ENCODE results near the gene GRIN3B. TPM values are rescaled to one million over a fixed set of nuclear protein-coding genes. Genes with fewer than 3 reads are reported as not detected.
A peak's percentile ranks its signal among the peaks of the same experiment; 100 is the strongest.

Gene GRIN3B
- total and polyA plus RNA-seq, 2 of the 8 experiments (the other 6 are each of a cell fraction or from before 2014, with no cell fraction given) = 0.45 to 1.0 TPM

GRCh38 chr19:1015061-1015781 is 15.0 kb downstream of the GRIN3B start:
- Histone ChIP-seq H3K23me2 (ENCODE audit: low read depth, low read length) (peaks cover 6% of the 10 kb centered on the region), H3K4me2 (ENCODE audit: insufficient read depth in 1 of 2, low read depth in 2 of 2, low read length in 2 of 2) (peak overlapping the region; percentile 3 to 56; a peak in 2 of 4 replicates), H3K79me1 (ENCODE audit: low read depth, low read length) (peaks cover 22% of the 10 kb centered on the region), H2BK120ac (replicated peaks; ENCODE audit: low read depth, low read length) (no peak overlapping the region), H2AK5ac (ENCODE audit: low read depth, low read length) (no peak overlapping the region), H3K4ac (replicated peaks; ENCODE audit: insufficient read length, low read depth, low read length) (no peak overlapping the region), H3K56ac (replicated peaks; ENCODE audit: insufficient read length, low read depth, low read length) (no peak overlapping the region), H2BK20ac (ENCODE audit: low read length) (no peak overlapping the region), H3K36me3 (ENCODE audit: control insufficient read depth in 2 of 4, insufficient read depth in 4 of 4, low read length in 3 of 4) (peaks cover 8 to 40% (median 9%) of the 10 kb centered on the region in 4 experiments; a peak in 6 of 8 replicates), H3K4me1 (replicated peaks in 1 of 4; ENCODE audit: control insufficient read depth in 3 of 4, insufficient read depth in 4 of 4, low read length in 3 of 4) (peaks cover 0 to 35% (median 25%) of the 10 kb centered on the region in 4 experiments; a peak in 5 of 7 replicates), H3K18ac (ENCODE audit: extremely low read depth, low read length) (peak overlapping the region; percentile 19; the same call in 1 of the 2 replicates), H4K20me1 (replicated peaks in 1 of 2; ENCODE audit: control insufficient read depth in 1 of 2, insufficient read depth in 2 of 2, low read length in 2 of 2) (peaks cover 38 to 51% of the 10 kb centered on the region in 2 experiments), H3K23ac (ENCODE audit: insufficient read length) (no peak overlapping the region), H3K27ac (ENCODE audit: low read depth, low read length) (peak overlapping the region; percentile 32; the same call in 1 of the 2 replicates), H4K8ac (ENCODE audit: extremely low read depth, insufficient read depth, low read length) (peak overlapping the region; percentile 22), H2BK5ac (ENCODE audit: low read depth, low read length) (0 out of 2 replicates have a peak overlapping the region, but pooled peaks have one; percentile 21), H4K5ac (ENCODE audit: insufficient read length, low read depth, low read length) (no peak overlapping the region), H3K79me2 (ENCODE audit: control insufficient read depth in 1 of 2, insufficient read depth in 2 of 2, low read length in 2 of 2) (peaks cover 31 to 72% of the 10 kb centered on the region in 2 experiments), H2BK15ac (ENCODE audit: low read length) (no peak overlapping the region), H2BK12ac (ENCODE audit: low read depth, low read length) (no peak overlapping the region), H3K14ac (ENCODE audit: insufficient read length) (no peak overlapping the region), H2AFZ (ENCODE audit: low read length) (no peak overlapping the region), H4K91ac (replicated peaks; ENCODE audit: insufficient read length, low read length) (no peak overlapping the region), H3K4me3 (ENCODE audit: extremely low read depth in 1 of 4, insufficient read depth in 2 of 4, low read depth in 3 of 4, low read length in 4 of 4) (peak overlapping the region in 1 of 4 experiments; percentile 1; a peak in 1 of 8 replicates), H3K9ac (replicated peaks in 1 of 4; ENCODE audit: extremely low read depth in 1 of 4, low read depth in 3 of 4, low read length in 3 of 4) (no peak overlapping the region), H3K27me3 (replicated peaks in 1 of 4; ENCODE audit: control insufficient read depth in 3 of 4, extremely low read depth in 1 of 4, insufficient read depth in 3 of 4, low read length in 3 of 4) (no peaks in the 10 kb centered on the region), H3K9me3 (ENCODE audit: insufficient read depth in 2 of 2, low read depth in 1 of 2, low read length in 1 of 2) (no peaks in the 10 kb centered on the region)
- TF ChIP-seq E2F6 (IDR thresholded peaks at IDR 0.05) (no peak), EP300 (IDR thresholded peaks at IDR 0.05; ENCODE audit: borderline replicate concordance in 1 of 2, low read depth in 2 of 2, low read length in 2 of 2) (no peak), JUN (IDR thresholded peaks at IDR 0.05; ENCODE audit: low read depth, low read length) (no peak), RFX5 (IDR thresholded peaks at IDR 0.05; ENCODE audit: borderline replicate concordance, low read depth, low read length) (no peak), POU5F1 (IDR thresholded peaks at IDR 0.05; ENCODE audit: low read depth, low read length) (no peak), ATF2 (IDR thresholded peaks at IDR 0.05; ENCODE audit: low read length) (no peak)
- DNase-seq (ENCODE audit: low read depth in 1 of 2, low spot score in 2 of 2) (no peak), FAIRE-seq (no peak)
- ChIA-PET POLR2A (ENCODE audit: partially characterized antibody) (interaction anchor here (1.1 to 6.4 kb wide), 5 partner anchors 11 to 79 kb away, joined by 3 to 62 read pairs (median 3); partner anchors contain the start of genes ABCA7 and CNN2), CTCF (ENCODE audit: partially characterized antibody) (interaction anchor here (0.6 to 2.3 kb wide), 7 partner anchors 8 to 98 kb away, joined by 3 to 5 read pairs (median 3); no protein-coding TSS in a partner anchor)
- WGBS, 2 experiments (ENCODE audit: extremely low coverage in 1 of 2, insufficient coverage in 1 of 2, insufficient read length in 1 of 2, insufficient replicate concordance in 2 of 2, low coverage in 1 of 2, low lambda C conversion rate in 2 of 2, missing lambda C conversion rate in 1 of 2) = 94% methylated on average over 27 of the region's 29 CpGs; no CpG with 5 or more reads in 1 of the 2 experiments

Measured in H1 (cell line).